Lower leg skin (tissue), 3 donors: ENCODE measurements around the gene ZNF512B.

ENCODE experiments used
- POLR2A ChIP-seq, 2 donors: fragments of 450-650 bp; IDR thresholded peaks; one replicate each; pipeline ENCODE4 v1.6.1; 2016 to 2017; ENCODE audit warnings: antibody characterized with exemption in 2 of 2, mild to moderate bottlenecking in 1 of 2, moderate library complexity in 1 of 2
- TF ChIP-seq, protein P1 (sequence below), 3 donors: fragments of 450-650 bp; IDR thresholded peaks; one replicate each; pipeline ENCODE4 v1.5.1; 2016; ENCODE audit warnings: antibody characterized with exemption in 3 of 3, mild to moderate bottlenecking in 3 of 3, moderate library complexity in 2 of 3

DNA sequence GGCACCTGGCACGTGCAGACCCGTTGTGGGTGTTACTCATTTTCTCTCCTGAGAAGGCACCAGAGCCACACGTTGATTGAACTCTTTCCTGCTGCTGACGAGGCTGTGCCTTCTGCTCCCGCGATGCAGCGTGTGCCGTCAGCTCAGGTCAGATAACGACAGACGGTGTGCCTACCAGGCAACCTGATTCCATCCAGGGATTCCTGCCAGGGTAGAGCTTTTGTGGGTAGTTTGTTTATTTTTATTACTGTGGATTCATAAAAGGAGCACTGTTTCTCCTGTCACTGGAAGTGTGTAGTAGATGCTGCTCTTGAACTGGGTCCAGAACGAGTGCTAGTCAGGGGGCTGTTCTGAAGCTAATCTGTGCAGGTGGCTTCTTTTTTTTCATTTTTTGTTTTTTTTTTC lies 31.9 kb upstream of the ZNF512B start:
- TF ChIP-seq, protein P1, sequence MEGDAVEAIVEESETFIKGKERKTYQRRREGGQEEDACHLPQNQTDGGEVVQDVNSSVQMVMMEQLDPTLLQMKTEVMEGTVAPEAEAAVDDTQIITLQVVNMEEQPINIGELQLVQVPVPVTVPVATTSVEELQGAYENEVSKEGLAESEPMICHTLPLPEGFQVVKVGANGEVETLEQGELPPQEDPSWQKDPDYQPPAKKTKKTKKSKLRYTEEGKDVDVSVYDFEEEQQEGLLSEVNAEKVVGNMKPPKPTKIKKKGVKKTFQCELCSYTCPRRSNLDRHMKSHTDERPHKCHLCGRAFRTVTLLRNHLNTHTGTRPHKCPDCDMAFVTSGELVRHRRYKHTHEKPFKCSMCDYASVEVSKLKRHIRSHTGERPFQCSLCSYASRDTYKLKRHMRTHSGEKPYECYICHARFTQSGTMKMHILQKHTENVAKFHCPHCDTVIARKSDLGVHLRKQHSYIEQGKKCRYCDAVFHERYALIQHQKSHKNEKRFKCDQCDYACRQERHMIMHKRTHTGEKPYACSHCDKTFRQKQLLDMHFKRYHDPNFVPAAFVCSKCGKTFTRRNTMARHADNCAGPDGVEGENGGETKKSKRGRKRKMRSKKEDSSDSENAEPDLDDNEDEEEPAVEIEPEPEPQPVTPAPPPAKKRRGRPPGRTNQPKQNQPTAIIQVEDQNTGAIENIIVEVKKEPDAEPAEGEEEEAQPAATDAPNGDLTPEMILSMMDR (IDR thresholded peaks at IDR 0.05) = no peak
- no peak for TF ChIP-seq POLR2A (IDR thresholded peaks at IDR 0.05)
